K562 (cell line): ENCODE data around the gene ENTREP3. TPM values are rescaled to one million over a fixed set of nuclear protein-coding genes. Genes with fewer than 3 reads are reported as not detected.

ENCODE experiments used
- KLF6 ChIP-seq: fragments of 250-450 bp; sonication (Bioruptor Pico); IDR thresholded peaks from 2 replicates; pipeline ENCODE4 v1.4.0; 2020; ENCODE audit warnings: mild to moderate bottlenecking, moderate library complexity, borderline replicate concordance
- MAFF ChIP-seq: IDR thresholded peaks from 2 replicates; pipeline ENCODE4 v1.6.1; 2012; ENCODE audit warnings: low read length, improper control_type of control experiment
- MCM3 ChIP-seq: fragments of 450-650 bp; IDR thresholded peaks from 2 replicates; pipeline ENCODE4 v1.6.1; 2016
- PML ChIP-seq: IDR thresholded peaks from 2 replicates; pipeline ENCODE4 v1.6.1; 2012; ENCODE audit warnings: low read length, inconsistent platforms
- RBM17 ChIP-seq: fragments of 200-400 bp; formaldehyde crosslinking; IDR thresholded peaks from 2 replicates; pipeline ENCODE4 v1.6.1; 2017; ENCODE audit warnings: low read depth, mild to moderate bottlenecking, low read length, borderline replicate concordance
- SNIP1 ChIP-seq: fragments of 450-650 bp; IDR thresholded peaks from 2 replicates; pipeline ENCODE4 v1.7.1; 2017; ENCODE audit warnings: low read depth, mild to moderate bottlenecking
- SRSF1 ChIP-seq: fragments of 200-400 bp; formaldehyde crosslinking; IDR thresholded peaks from 2 replicates; pipeline ENCODE4 v1.6.1; 2017; ENCODE audit warnings: mild to moderate bottlenecking, low read depth, low read length, moderate library complexity
- ZBTB1 ChIP-seq: sonication (generic); formaldehyde crosslinking; IDR thresholded peaks from 2 replicates; pipeline ENCODE4 v1.8.1; 2023; ENCODE audit warnings: missing genetic modification reagents, low read depth, mild to moderate bottlenecking, borderline replicate concordance
- ZC3H11A ChIP-seq: IDR thresholded peaks from 2 replicates; pipeline ENCODE4 v1.6.1; 2012; ENCODE audit warnings: low read depth, low read length, improper control_type of control experiment
- ZNF121 ChIP-seq: sonication (generic); formaldehyde crosslinking; conservative IDR thresholded peaks from 2 replicates; pipeline ENCODE4 v1.8.0; 2022; ENCODE audit warnings: missing genetic modification reagents
- ZNF696 ChIP-seq: fragments of 250-450 bp; sonication (Bioruptor Pico); conservative IDR thresholded peaks from 2 replicates; pipeline ENCODE4 v1.4.0; 2020; ENCODE audit warnings: mild to moderate bottlenecking, moderate library complexity
- polyA plus RNA-seq, 8 experiments: library from polyadenylated mRNA; depleted of rRNA in 4 of 8; stranded (reverse) in 5 of 8; unstranded in 3 of 8; fragments of >200 nt; fragmentation: Nextera tagmentation in 2 of 8; fragmentation: Illumina TruSeq in 1 of 8; extraction: Ambion mirVana in 2 of 8; extraction: Trizol in 1 of 8; gene quantifications; 2 replicates each; pipeline versions ENCODE4 v1.2.1 to v1.2.3, GENCODE V29; 2011 to 2014; ENCODE audit warnings: inconsistent platforms in 1 of 8, missing spikeins in 1 of 8
- total RNA-seq, 7 experiments: library from RNA; depleted of rRNA in 6 of 7; stranded (reverse); fragments of >200 nt in 6 of 7; fragmentation: Illumina TruSeq in 2 of 7; extraction: Trizol in 2 of 7; gene quantifications; 2 replicates each; pipeline versions ENCODE4 v1.2.1 to v1.2.3, GENCODE V29; 2011 to 2021; ENCODE audit warnings: low replicate concordance in 1 of 7
- TF ChIP-seq, protein P1 (sequence below): fragments of 450-650 bp; IDR thresholded peaks from 2 replicates; pipeline ENCODE4 v1.6.1; 2018; ENCODE audit warnings: mild to moderate bottlenecking, low read depth; ENCODE audit not compliant: partially characterized antibody
- TF ChIP-seq, protein P2 (sequence below): fragments of 250-450 bp; sonication (Bioruptor Pico); IDR thresholded peaks from 2 replicates; pipeline ENCODE4 v1.4.0; 2020; ENCODE audit warnings: mild to moderate bottlenecking, moderate library complexity
- TF ChIP-seq, protein P3 (sequence below): sonication (generic); formaldehyde crosslinking; IDR thresholded peaks from 2 replicates; pipeline ENCODE4 v1.8.1; 2023; ENCODE audit warnings: mild to moderate bottlenecking, missing genetic modification reagents, moderate library complexity
- TF ChIP-seq, protein P4 (sequence below): fragments of 200-800 bp; sonication (Bioruptor generic); IDR thresholded peaks from 2 replicates; pipeline ENCODE4 v1.6.1; 2016; ENCODE audit warnings: missing genetic modification characterization, missing compliant biosample characterization

The ENTREP3 gene
- total and polyA plus RNA-seq, 9 of the 15 experiments (the other 6 are each of a cell fraction or from before 2014, with no cell fraction given) = 1.9 to 41.8 (median 5.9) TPM

DNA sequence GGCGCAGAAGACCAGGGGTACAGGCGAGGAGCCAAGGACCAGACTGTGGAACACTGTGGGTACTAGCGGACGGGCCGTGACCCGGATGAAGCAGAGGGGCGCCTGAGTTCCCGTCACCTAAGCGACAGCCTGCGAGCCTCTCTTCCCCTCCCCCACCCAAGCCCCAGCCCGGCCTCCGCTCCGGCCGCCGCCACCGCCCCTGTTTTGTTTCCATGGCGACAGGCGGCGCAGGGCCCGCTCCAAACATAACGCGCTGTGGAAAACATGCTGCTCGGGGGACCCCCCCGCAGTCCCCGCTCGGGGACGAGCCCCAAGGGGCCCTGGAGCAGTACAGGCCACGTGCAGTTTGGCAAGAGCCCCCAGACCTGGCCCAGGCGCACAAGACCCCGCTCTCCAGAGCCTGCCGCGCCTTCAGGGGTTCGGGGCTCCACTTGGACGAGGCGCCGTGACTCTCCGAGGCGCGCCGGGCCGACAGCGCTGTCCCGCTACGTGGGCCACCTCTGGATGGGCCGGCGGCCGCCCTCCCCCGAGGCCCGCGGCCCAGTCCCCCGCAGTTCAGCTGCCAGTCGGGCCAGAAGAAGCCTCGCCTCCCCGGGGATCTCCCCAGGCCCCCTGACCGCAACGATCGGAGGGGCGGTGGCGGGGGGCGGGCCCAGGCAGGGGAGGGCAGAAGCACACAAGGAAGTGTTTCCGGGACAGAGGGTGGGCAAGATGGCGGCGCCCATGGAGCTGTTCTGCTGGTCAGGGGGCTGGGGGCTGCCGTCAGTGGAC lies 46.6 kb downstream of the ENTREP3 start, which contains the start of gene MTX1 (continued):
- TF ChIP-seq, protein P1, sequence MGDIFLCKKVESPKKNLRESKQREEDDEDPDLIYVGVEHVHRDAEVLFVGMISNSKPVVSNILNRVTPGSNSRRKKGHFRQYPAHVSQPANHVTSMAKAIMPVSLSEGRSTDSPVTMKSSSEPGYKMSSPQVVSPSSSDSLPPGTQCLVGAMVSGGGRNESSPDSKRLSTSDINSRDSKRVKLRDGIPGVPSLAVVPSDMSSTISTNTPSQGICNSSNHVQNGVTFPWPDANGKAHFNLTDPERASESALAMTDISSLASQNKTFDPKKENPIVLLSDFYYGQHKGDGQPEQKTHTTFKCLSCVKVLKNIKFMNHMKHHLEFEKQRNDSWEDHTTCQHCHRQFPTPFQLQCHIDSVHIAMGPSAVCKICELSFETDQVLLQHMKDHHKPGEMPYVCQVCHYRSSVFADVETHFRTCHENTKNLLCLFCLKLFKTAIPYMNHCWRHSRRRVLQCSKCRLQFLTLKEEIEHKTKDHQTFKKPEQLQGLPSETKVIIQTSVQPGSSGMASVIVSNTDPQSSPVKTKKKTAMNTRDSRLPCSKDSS = no peak
- TF ChIP-seq ZNF121 (no peak), MAFF (no peak), ZBTB1 (CRISPR knock-in tag) (no peak), KLF6 (CRISPR knock-in tag) (no peak), MCM3 (no peak), ZNF696 (no peak), PML (peak; percentile 45; the same call in 1 of the 2 replicates), SNIP1 (no peak), ZC3H11A (no peak), RBM17 (no peak), SRSF1 (no peak)
- TF ChIP-seq, protein P2, sequence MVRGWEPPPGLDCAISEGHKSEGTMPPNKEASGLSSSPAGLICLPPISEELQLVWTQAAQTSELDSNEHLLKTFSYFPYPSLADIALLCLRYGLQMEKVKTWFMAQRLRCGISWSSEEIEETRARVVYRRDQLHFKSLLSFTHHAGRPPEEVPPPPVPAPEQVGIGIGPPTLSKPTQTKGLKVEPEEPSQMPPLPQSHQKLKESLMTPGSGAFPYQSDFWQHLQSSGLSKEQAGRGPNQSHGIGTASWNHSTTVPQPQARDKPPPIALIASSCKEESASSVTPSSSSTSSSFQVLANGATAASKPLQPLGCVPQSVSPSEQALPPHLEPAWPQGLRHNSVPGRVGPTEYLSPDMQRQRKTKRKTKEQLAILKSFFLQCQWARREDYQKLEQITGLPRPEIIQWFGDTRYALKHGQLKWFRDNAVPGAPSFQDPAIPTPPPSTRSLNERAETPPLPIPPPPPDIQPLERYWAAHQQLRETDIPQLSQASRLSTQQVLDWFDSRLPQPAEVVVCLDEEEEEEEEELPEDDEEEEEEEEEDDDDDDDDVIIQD = no peak
- TF ChIP-seq, protein P3, sequence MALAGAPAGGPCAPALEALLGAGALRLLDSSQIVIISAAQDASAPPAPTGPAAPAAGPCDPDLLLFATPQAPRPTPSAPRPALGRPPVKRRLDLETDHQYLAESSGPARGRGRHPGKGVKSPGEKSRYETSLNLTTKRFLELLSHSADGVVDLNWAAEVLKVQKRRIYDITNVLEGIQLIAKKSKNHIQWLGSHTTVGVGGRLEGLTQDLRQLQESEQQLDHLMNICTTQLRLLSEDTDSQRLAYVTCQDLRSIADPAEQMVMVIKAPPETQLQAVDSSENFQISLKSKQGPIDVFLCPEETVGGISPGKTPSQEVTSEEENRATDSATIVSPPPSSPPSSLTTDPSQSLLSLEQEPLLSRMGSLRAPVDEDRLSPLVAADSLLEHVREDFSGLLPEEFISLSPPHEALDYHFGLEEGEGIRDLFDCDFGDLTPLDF (CRISPR knock-in tag) = no peak
- TF ChIP-seq, protein P4, sequence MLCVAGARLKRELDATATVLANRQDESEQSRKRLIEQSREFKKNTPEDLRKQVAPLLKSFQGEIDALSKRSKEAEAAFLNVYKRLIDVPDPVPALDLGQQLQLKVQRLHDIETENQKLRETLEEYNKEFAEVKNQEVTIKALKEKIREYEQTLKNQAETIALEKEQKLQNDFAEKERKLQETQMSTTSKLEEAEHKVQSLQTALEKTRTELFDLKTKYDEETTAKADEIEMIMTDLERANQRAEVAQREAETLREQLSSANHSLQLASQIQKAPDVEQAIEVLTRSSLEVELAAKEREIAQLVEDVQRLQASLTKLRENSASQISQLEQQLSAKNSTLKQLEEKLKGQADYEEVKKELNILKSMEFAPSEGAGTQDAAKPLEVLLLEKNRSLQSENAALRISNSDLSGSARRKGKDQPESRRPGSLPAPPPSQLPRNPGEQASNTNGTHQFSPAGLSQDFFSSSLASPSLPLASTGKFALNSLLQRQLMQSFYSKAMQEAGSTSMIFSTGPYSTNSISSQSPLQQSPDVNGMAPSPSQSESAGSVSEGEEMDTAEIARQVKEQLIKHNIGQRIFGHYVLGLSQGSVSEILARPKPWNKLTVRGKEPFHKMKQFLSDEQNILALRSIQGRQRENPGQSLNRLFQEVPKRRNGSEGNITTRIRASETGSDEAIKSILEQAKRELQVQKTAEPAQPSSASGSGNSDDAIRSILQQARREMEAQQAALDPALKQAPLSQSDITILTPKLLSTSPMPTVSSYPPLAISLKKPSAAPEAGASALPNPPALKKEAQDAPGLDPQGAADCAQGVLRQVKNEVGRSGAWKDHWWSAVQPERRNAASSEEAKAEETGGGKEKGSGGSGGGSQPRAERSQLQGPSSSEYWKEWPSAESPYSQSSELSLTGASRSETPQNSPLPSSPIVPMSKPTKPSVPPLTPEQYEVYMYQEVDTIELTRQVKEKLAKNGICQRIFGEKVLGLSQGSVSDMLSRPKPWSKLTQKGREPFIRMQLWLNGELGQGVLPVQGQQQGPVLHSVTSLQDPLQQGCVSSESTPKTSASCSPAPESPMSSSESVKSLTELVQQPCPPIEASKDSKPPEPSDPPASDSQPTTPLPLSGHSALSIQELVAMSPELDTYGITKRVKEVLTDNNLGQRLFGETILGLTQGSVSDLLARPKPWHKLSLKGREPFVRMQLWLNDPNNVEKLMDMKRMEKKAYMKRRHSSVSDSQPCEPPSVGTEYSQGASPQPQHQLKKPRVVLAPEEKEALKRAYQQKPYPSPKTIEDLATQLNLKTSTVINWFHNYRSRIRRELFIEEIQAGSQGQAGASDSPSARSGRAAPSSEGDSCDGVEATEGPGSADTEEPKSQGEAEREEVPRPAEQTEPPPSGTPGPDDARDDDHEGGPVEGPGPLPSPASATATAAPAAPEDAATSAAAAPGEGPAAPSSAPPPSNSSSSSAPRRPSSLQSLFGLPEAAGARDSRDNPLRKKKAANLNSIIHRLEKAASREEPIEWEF (CRISPR knock-in tag) = no peak
